Lung (tissue), 12 donors: ENCODE measurements around the gene SSH2. TPM values are rescaled to one million over a fixed set of nuclear protein-coding genes. Genes with fewer than 3 reads are reported as not detected.
A peak's percentile ranks its signal among the peaks of the same experiment; 100 is the strongest.

Experiments used
- ATAC-seq: fragments of 200-7000 bp; cut with Tn5 transposase; one replicate; pipeline ENCODE4 v1.9.1; 2020; ENCODE audit warnings: moderate number of reproducible peaks; ENCODE audit not compliant: insufficient read depth, low FRiP score
- DNase-seq, 3 donors: peaks; one replicate each; pipeline ENCODE4 v3.0.0-alpha.2; 2013 to 2017
- H3K27ac ChIP-seq, 2 donors: one replicate each; pipeline ENCODE4 v1.5.1; 2013; ENCODE audit warnings: mild to moderate bottlenecking in 2 of 2, moderate library complexity in 2 of 2, control low read depth in 1 of 2, inconsistent platforms in 1 of 2, low read depth in 1 of 2, low read length in 1 of 2
- H3K27me3 ChIP-seq, 3 donors: one replicate each; pipeline ENCODE4 v1.5.1; 2013; ENCODE audit warnings: low read length in 2 of 3; ENCODE audit not compliant: control insufficient read depth in 3 of 3, insufficient read depth in 3 of 3
- H3K36me3 ChIP-seq, 4 donors: one replicate each; pipeline ENCODE4 v1.5.1; 2013; ENCODE audit warnings: low read length in 4 of 4, mild to moderate bottlenecking in 1 of 4, moderate library complexity in 1 of 4; ENCODE audit not compliant: control insufficient read depth in 4 of 4, insufficient read depth in 4 of 4
- H3K4me1 ChIP-seq, 5 donors: one replicate each; pipeline ENCODE4 v1.5.1; 2013; ENCODE audit warnings: low read length in 5 of 5, mild to moderate bottlenecking in 2 of 5, moderate library complexity in 1 of 5; ENCODE audit not compliant: control insufficient read depth in 5 of 5, insufficient read depth in 5 of 5
- H3K4me3 ChIP-seq: one replicate; pipeline ENCODE4 v1.5.1; 2013; ENCODE audit warnings: mild to moderate bottlenecking, control low read depth, moderate library complexity
- H3K9ac ChIP-seq, 2 donors: one replicate each; pipeline ENCODE4 v1.5.1; 2013; ENCODE audit warnings: low read length in 2 of 2, control low read depth in 1 of 2; ENCODE audit not compliant: insufficient read depth in 1 of 2
- H3K9me3 ChIP-seq, 4 donors: one replicate each; pipeline ENCODE4 v1.5.1; 2013; ENCODE audit warnings: low read length in 3 of 4, mild to moderate bottlenecking in 1 of 4, moderate library complexity in 1 of 4; ENCODE audit not compliant: control insufficient read depth in 4 of 4, insufficient read depth in 3 of 4
- CTCF ChIP-seq: IDR thresholded peaks from 2 replicates; pipeline ENCODE4 v1.5.1; 2012; ENCODE audit warnings: mild to moderate bottlenecking; ENCODE audit errors: control extremely low read depth, extremely low read depth
- WGBS, 2 donors: extraction: QIAGEN DNeasy Blood & Tissue Kit; methylation state at CpG; one replicate each; pipeline ENCODE4 v1.1.7; 2013; 5-methylcytosine and 5-hydroxymethylcytosine counted together
- polyA plus RNA-seq, 2 donors: library from polyadenylated mRNA; stranded (reverse); fragments of 200-250 nt; gene quantifications; one replicate each; pipeline ENCODE4 v1.2.1, GENCODE V29; 2013
- total RNA-seq, 2 donors: library from RNA; depleted of rRNA in 1 of 2; stranded (reverse); fragments of >200 nt in 1 of 2; gene quantifications; one replicate each; pipeline ENCODE4 v1.2.1, GENCODE V29; 2014 to 2021
- donor health status: control.
- donor health status: control.
- donor health status: Bipolar disorder and iron deficiency.
- donor health status: healthy.
- donor health status: DM: yes; HTN: yes; CAD: no.

The SSH2 gene
- total and polyA plus RNA-seq, 4 donors, result 23.4 to 69.4 (median 41.1) TPM

- peak; percentile 68 to 95 (median 90) for DNase-seq
These were observed 207.4 kb downstream of the SSH2 start for GRCh38 chr17:29722411-29723198.

GRCh38 chr17:29720551-29720950 is 209.5 kb downstream of the SSH2 start:
- DNase-seq, result no peak
- WGBS, 2 donors, result 47 to 60% methylated on average over 3 of the region's 3 CpGs
- Histone ChIP-seq H3K9ac (no peak overlapping the region), H3K36me3 (peaks cover 0 to 2% (median 0%) of the 10 kb centered on the region in 4 donors), H3K27me3 (no peaks in the 10 kb centered on the region), H3K27ac (no peak overlapping the region), H3K4me1 (peaks cover 0 to 37% (median 11%) of the 10 kb centered on the region in 5 donors), H3K4me3 (no peak overlapping the region), H3K9me3 (no peaks in the 10 kb centered on the region)
- no peak for ATAC-seq
- no peak for TF ChIP-seq CTCF

More at GRCh38 chr17:29722411-29723198, 207.4 kb downstream of the SSH2 start:
- Histone ChIP-seq H3K27ac (peak overlapping the region; percentile 56 to 83), H3K4me1 (peaks cover 0 to 34% (median 14%) of the 10 kb centered on the region in 5 donors), H3K4me3 (no peak overlapping the region), H3K9ac (peak overlapping the region in 1 of 2 donors; percentile 79), H3K27me3 (no peaks in the 10 kb centered on the region), H3K9me3 (no peaks in the 10 kb centered on the region), H3K36me3 (peaks cover 0 to 2% (median 0%) of the 10 kb centered on the region in 4 donors)
- no peak for TF ChIP-seq CTCF
- 4 to 5% methylated on average over 9 of the region's 9 CpGs for WGBS, 2 donors
- peak; percentile 39 for ATAC-seq

GRCh38 chr17:29719469-29719868 is 210.6 kb downstream of the SSH2 start:
- 92 to 100% methylated on average over 2 of the region's 2 CpGs for WGBS, 2 donors
- H3K36me3 ChIP-seq, result peaks cover 0 to 2% (median 0%) of the 10 kb centered on the region in 4 donors
- ATAC-seq (no peak), DNase-seq (no peak)
- no peaks in the 10 kb centered on the region for H3K27me3 ChIP-seq
- H3K9me3 ChIP-seq, result no peaks in the 10 kb centered on the region
- no peak overlapping the region for H3K4me3 ChIP-seq
- peaks cover 0 to 37% (median 11%) of the 10 kb centered on the region in 5 donors for H3K4me1 ChIP-seq
- no peak for TF ChIP-seq CTCF
- no peak overlapping the region for H3K9ac ChIP-seq
- H3K27ac ChIP-seq, result no peak overlapping the region
